ENCODE results near the gene OR4D9. TPM values are rescaled to one million over a fixed set of nuclear protein-coding genes. Genes with fewer than 3 reads are reported as not detected.
"Not testable (repeated sequence)": the region's sequence is repeated elsewhere in the genome, so short reads cannot be mapped to it uniquely, and the experiment has no call there.

The OR4D9 gene
- total RNA-seq, 1 donor from 2014 or later, result not detected

GRCh38 chr11:59480359-59480758, 31.0 kb upstream of the OR4D9 start:
- ATAC-seq (ENCODE audit: low read depth) (no peak), DNase-seq (no peak)
- Mint-ChIP-seq H3K27me3 (peaks cover 4% of the 10 kb centered on the region), H3K9me3 (no peaks in the 10 kb centered on the region), H3K27ac (no peak overlapping the region), H3K36me3 (ENCODE audit: low read depth) (no peaks in the 10 kb centered on the region), H3K4me3 (no peak overlapping the region), H3K4me1 (peaks cover 8% of the 10 kb centered on the region)
- ChIA-PET POLR2A (no interaction called here), CTCF (no interaction called here)
- no peak for TF ChIP-seq CTCF (IDR thresholded peaks at IDR 0.05)
- intact Hi-C loops (cut with micrococcal nuclease), result no loop called here

GRCh38 chr11:59501931-59502330, 9.4 kb upstream of the OR4D9 start:
- intact Hi-C loops (cut with micrococcal nuclease), result no loop called here
- POLR2A ChIA-PET, result no interaction called here
- no peaks in the 10 kb centered on the region for H3K9me3 Mint-ChIP-seq

GRCh38 chr11:59503276-59503675, 8.1 kb upstream of the OR4D9 start, which contains the start of gene OR4D11:
OR4D11 (plus strand) TSS chr11:59503576; CDS start chr11:59503576, 0 bp downstream.
- no peak for DNase-seq
- TF ChIP-seq CTCF (IDR thresholded peaks at IDR 0.05), result no peak
- no peaks in the 10 kb centered on the region for H3K9me3 Mint-ChIP-seq
- ChIA-PET CTCF (no interaction called here), POLR2A (no interaction called here)
- intact Hi-C loops (cut with micrococcal nuclease), result no loop called here
- no peak within 1 kb of the TSS for H3K27ac Mint-ChIP-seq
- no peaks in the 10 kb centered on the region for H3K4me1 Mint-ChIP-seq
- no peaks in the 10 kb centered on the region for H3K36me3 Mint-ChIP-seq (ENCODE audit: low read depth)
- ATAC-seq (ENCODE audit: low read depth), result no peak
- no peak within 1 kb of the TSS for H3K4me3 Mint-ChIP-seq
- H3K27me3 Mint-ChIP-seq, result peaks cover 18% of the 10 kb centered on the region

More at GRCh38 chr11:59501931-59502330, 9.4 kb upstream of the OR4D9 start:
- H3K36me3 Mint-ChIP-seq (ENCODE audit: low read depth), result no peaks in the 10 kb centered on the region
- TF ChIP-seq CTCF (IDR thresholded peaks at IDR 0.05), result no peak
- no peak overlapping the region for H3K4me3 Mint-ChIP-seq
- H3K27ac Mint-ChIP-seq, result no peak overlapping the region
- H3K27me3 Mint-ChIP-seq, result peaks cover 23% of the 10 kb centered on the region
- CTCF ChIA-PET, result no interaction called here
- ATAC-seq (ENCODE audit: low read depth), result no peak
- no peaks in the 10 kb centered on the region for H3K4me1 Mint-ChIP-seq
- DNase-seq, result no peak

GRCh38 chr11:59511675-59512074, 336 bp downstream of the OR4D9 start:
- intact Hi-C loops (cut with micrococcal nuclease), result no loop called here
- peaks cover 13% of the 10 kb centered on the region for H3K27me3 Mint-ChIP-seq
- H3K4me1 Mint-ChIP-seq, result peaks cover 2% of the 10 kb centered on the region
- no peak for TF ChIP-seq CTCF (IDR thresholded peaks at IDR 0.05)
- no peak overlapping the region for H3K27ac Mint-ChIP-seq
- H3K36me3 Mint-ChIP-seq (ENCODE audit: low read depth), result no peaks in the 10 kb centered on the region
- no peaks in the 10 kb centered on the region for H3K9me3 Mint-ChIP-seq
- no peak overlapping the region for H3K4me3 Mint-ChIP-seq
- ChIA-PET CTCF (no interaction called here), POLR2A (no interaction called here)
- DNase-seq (no peak), ATAC-seq (ENCODE audit: low read depth) (no peak)

GRCh38 chr11:59520139-59520538, 8.8 kb downstream of the OR4D9 start:
- CTCF ChIA-PET; H3K27ac Mint-ChIP-seq; H3K4me1 Mint-ChIP-seq; H3K9me3 Mint-ChIP-seq; H3K36me3 Mint-ChIP-seq (ENCODE audit: low read depth); POLR2A ChIA-PET; intact Hi-C loops (cut with micrococcal nuclease); DNase-seq; H3K4me3 Mint-ChIP-seq; ATAC-seq (ENCODE audit: low read depth): not testable (repeated sequence)
- peaks cover 11% of the 10 kb centered on the region for H3K27me3 Mint-ChIP-seq

GRCh38 chr11:59520741-59521140, 9.4 kb downstream of the OR4D9 start:
- no peak for DNase-seq
- H3K36me3 Mint-ChIP-seq (ENCODE audit: low read depth), result no peaks in the 10 kb centered on the region
- no peak for ATAC-seq (ENCODE audit: low read depth)
- no peaks in the 10 kb centered on the region for H3K4me1 Mint-ChIP-seq
- no peaks in the 10 kb centered on the region for H3K9me3 Mint-ChIP-seq
- CTCF ChIA-PET, result interaction anchor here (1.2 kb wide), 1 partner anchor 17 kb away, joined by 3 read pairs; no protein-coding TSS in a partner anchor
- no peak overlapping the region for H3K4me3 Mint-ChIP-seq
- POLR2A ChIA-PET, result no interaction called here
- no peak overlapping the region for H3K27ac Mint-ChIP-seq
- intact Hi-C loops (cut with micrococcal nuclease), result no loop called here
- TF ChIP-seq CTCF (IDR thresholded peaks at IDR 0.05), result no peak
- peaks cover 7% of the 10 kb centered on the region for H3K27me3 Mint-ChIP-seq

Data from activated B cell treated with CpG ODN at 0.5 μM for 24 hours (primary cell).